ENCODE results near the gene NADSYN1.

DNA sequence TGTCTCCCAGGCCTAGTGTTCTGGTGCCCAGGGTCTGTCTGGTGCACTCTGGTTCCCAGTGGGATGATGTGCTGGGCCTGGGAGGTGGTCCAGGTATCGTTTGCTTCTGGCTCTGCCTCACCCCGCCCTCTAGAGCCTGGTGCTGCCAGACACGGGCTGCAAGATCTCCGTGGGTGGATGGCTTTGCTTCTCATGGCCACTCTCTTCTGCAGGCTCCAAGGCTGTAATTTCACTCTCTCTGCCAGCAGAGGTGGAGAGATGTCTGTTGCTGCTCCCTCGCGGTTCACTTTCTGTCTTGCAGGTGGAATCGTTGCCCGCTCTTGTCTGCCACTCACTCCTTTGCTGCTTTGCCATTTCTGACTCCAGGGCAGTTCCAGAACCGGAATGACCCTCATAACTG is 13.4 kb downstream of the NADSYN1 start:
- TF ChIP-seq CTCF (IDR thresholded peaks at IDR 0.05), result no peak
- TF ChIP-seq POLR2A (IDR thresholded peaks at IDR 0.05), result no peak
